IMR-90 (cell line): ENCODE results near the gene IL23A. TPM values are rescaled to one million over a fixed set of nuclear protein-coding genes. Genes with fewer than 3 reads are reported as not detected.

Experiments
- ATAC-seq: fragments of 200-7000 bp; cut with Tn5 transposase; 2 replicates; pipeline ENCODE4 v1.9.1; 2020; ENCODE audit warnings: low read depth, mild to moderate bottlenecking, moderate library complexity
- BruUV-seq: library from RNA; stranded (reverse); fragments of 400-500 nt; replicated peaks from 2 replicates; lab custom pipeline; 2021; lab: Mats Ljungman, UMichigan
- CTCF ChIA-PET: fragments of 300-600 bp; formaldehyde crosslinking; extraction: SDS; loops from one replicate; lab custom pipeline; 2021; ENCODE audit warnings: antibody characterized with exemption; lab: Yijun Ruan, JAX
- POLR2A ChIA-PET: fragments of 300-600 bp; sonication (Branson Sonifier 250); formaldehyde crosslinking; loops from one replicate; lab custom pipeline; 2022; ENCODE audit warnings: antibody characterized with exemption; ENCODE audit not compliant: unreplicated experiment; lab: Charles Lee
- DNase-seq: peaks from one replicate; pipeline ENCODE4 v3.0.0; 2013
- H2AFZ ChIP-seq: replicated peaks from 2 replicates; pipeline ENCODE3; 2013; ENCODE audit warnings: low read length, mild to moderate bottlenecking; ENCODE audit not compliant: poor library complexity
- H2AK5ac ChIP-seq: 2 replicates; pipeline ENCODE4 v1.6.1; 2013; ENCODE audit warnings: low read depth, low read length, inconsistent platforms
- H2AK9ac ChIP-seq: replicated peaks from 2 replicates; pipeline ENCODE3; 2013; ENCODE audit warnings: mild to moderate bottlenecking, low read depth, low read length, moderate library complexity; ENCODE audit not compliant: poor library complexity
- H2BK120ac ChIP-seq: 2 replicates; pipeline ENCODE4 v1.6.1; 2013; ENCODE audit warnings: low read depth, low read length, inconsistent platforms
- H2BK15ac ChIP-seq: 3 replicates; pipeline ENCODE4 v1.6.1; 2013; ENCODE audit warnings: low read depth, low read length, inconsistent platforms
- H2BK20ac ChIP-seq: 2 replicates; pipeline ENCODE4 v1.6.1; 2013; ENCODE audit warnings: low read depth, mild to moderate bottlenecking, inconsistent platforms, low read length, moderate library complexity
- H2BK5ac ChIP-seq: 2 replicates; pipeline ENCODE4 v1.6.1; 2013; ENCODE audit warnings: mild to moderate bottlenecking, low read depth, low read length, inconsistent platforms; ENCODE audit not compliant: poor library complexity, severe bottlenecking
- H3K14ac ChIP-seq: replicated peaks from 2 replicates; pipeline ENCODE4 v1.6.1; 2013; ENCODE audit warnings: low read depth, low read length, inconsistent platforms
- H3K18ac ChIP-seq: 2 replicates; pipeline ENCODE4 v1.6.1; 2013; ENCODE audit warnings: low read depth, low read length, control low read depth
- H3K23ac ChIP-seq: 2 replicates; pipeline ENCODE4 v1.6.1; 2013; ENCODE audit warnings: low read depth, low read length, inconsistent platforms
- H3K27ac ChIP-seq: 2 replicates; pipeline ENCODE4 v1.5.1; 2013; ENCODE audit warnings: mild to moderate bottlenecking, control low read depth, low read length; ENCODE audit not compliant: insufficient read depth
- H3K27me3 ChIP-seq: 2 replicates; pipeline ENCODE4 v1.6.1; 2013; ENCODE audit warnings: low read length; ENCODE audit not compliant: control insufficient read depth, insufficient read depth
- H3K36me3 ChIP-seq: 2 replicates; pipeline ENCODE4 v1.6.1; 2013; ENCODE audit warnings: low read length, mixed read lengths; ENCODE audit not compliant: control insufficient read depth, insufficient read depth
- H3K4ac ChIP-seq: 2 replicates; pipeline ENCODE4 v1.6.1; 2013; ENCODE audit warnings: low read depth, low read length, inconsistent platforms
- H3K4me1 ChIP-seq: 2 replicates; pipeline ENCODE4 v1.6.1; 2013; ENCODE audit warnings: low read length, mixed read lengths; ENCODE audit not compliant: control insufficient read depth, insufficient read depth
- H3K4me2 ChIP-seq: 2 replicates; pipeline ENCODE4 v1.6.1; 2013; ENCODE audit warnings: low read depth, mild to moderate bottlenecking, control low read depth, low read length, moderate library complexity
- H3K4me3 ChIP-seq: 2 replicates; pipeline ENCODE4 v1.5.1; 2013; ENCODE audit warnings: low read depth, mild to moderate bottlenecking, control low read depth, low read length, moderate library complexity; ENCODE audit not compliant: insufficient read depth
- H3K56ac ChIP-seq: 2 replicates; pipeline ENCODE4 v1.6.1; 2013; ENCODE audit warnings: low read length, inconsistent platforms; ENCODE audit not compliant: insufficient read depth; ENCODE audit errors: extremely low read depth
- H3K79me1 ChIP-seq, 2 experiments: 2 replicates each; pipeline ENCODE4 v1.6.1; 2013; ENCODE audit warnings: low read length in 2 of 2, inconsistent platforms in 1 of 2, low read depth in 1 of 2
- H3K9ac ChIP-seq: 2 replicates; pipeline ENCODE4 v1.6.1; 2013; ENCODE audit warnings: low read depth, low read length, control low read depth
- H3K9me1 ChIP-seq: 2 replicates; pipeline ENCODE4 v1.6.1; 2013; ENCODE audit warnings: low read length, inconsistent platforms; ENCODE audit not compliant: insufficient read depth
- H3K9me3 ChIP-seq: 2 replicates; pipeline ENCODE4 v1.6.1; 2013; ENCODE audit warnings: low read length; ENCODE audit not compliant: control insufficient read depth, insufficient read depth
- H4K20me1 ChIP-seq: 2 replicates; pipeline ENCODE4 v1.6.1; 2013; ENCODE audit warnings: low read length, inconsistent platforms; ENCODE audit not compliant: insufficient read depth
- H4K5ac ChIP-seq: 2 replicates; pipeline ENCODE4 v1.6.1; 2013; ENCODE audit warnings: mild to moderate bottlenecking, low read depth, low read length, control low read depth
- H4K8ac ChIP-seq, 2 experiments: 2 replicates each; pipeline ENCODE4 v1.6.1; 2013; ENCODE audit warnings: low read depth in 2 of 2, low read length in 2 of 2, control low read depth in 1 of 2, inconsistent platforms in 1 of 2
- H4K91ac ChIP-seq: 2 replicates; pipeline ENCODE4 v1.6.1; 2013; ENCODE audit warnings: low read depth, low read length, inconsistent platforms; ENCODE audit not compliant: insufficient read depth
- BHLHE40 ChIP-seq: fragments of 150-350 bp; IDR thresholded peaks from 2 replicates; pipeline ENCODE4 v1.6.1; 2016; ENCODE audit warnings: mild to moderate bottlenecking, low read depth, low read length
- CEBPB ChIP-seq: IDR thresholded peaks from 2 replicates; pipeline ENCODE4 v1.6.1; 2012; ENCODE audit warnings: low read depth, low read length, improper control_type of control experiment
- CHD1 ChIP-seq: IDR thresholded peaks from 2 replicates; pipeline ENCODE4 v1.6.1; 2012; ENCODE audit warnings: low read depth, low read length, improper control_type of control experiment
- FOS ChIP-seq: fragments of 150-350 bp; IDR thresholded peaks from 2 replicates; pipeline ENCODE4 v1.6.1; 2016; ENCODE audit warnings: low read depth, low read length
- MAFK ChIP-seq: IDR thresholded peaks from 2 replicates; pipeline ENCODE4 v1.6.1; 2012; ENCODE audit warnings: low read depth, low read length, improper control_type of control experiment
- MAZ ChIP-seq: IDR thresholded peaks from 2 replicates; pipeline ENCODE4 v1.6.1; 2012; ENCODE audit warnings: low read depth, mild to moderate bottlenecking, low read length, improper control_type of control experiment, moderate library complexity, borderline replicate concordance
- MXI1 ChIP-seq: IDR thresholded peaks from 2 replicates; pipeline ENCODE4 v1.6.1; 2012; ENCODE audit warnings: low read depth, mild to moderate bottlenecking, low read length, moderate library complexity, borderline replicate concordance
- NFE2L2 ChIP-seq: fragments of 150-350 bp; IDR thresholded peaks from 2 replicates; pipeline ENCODE4 v1.6.1; 2016; ENCODE audit warnings: low read depth, mild to moderate bottlenecking, low read length
- RAD21 ChIP-seq: IDR thresholded peaks from 2 replicates; pipeline ENCODE4 v1.6.1; 2012; ENCODE audit warnings: low read length, improper control_type of control experiment
- WGBS, 2 experiments: methylation state at CpG; one replicate each; pipeline versions ENCODE4 v1.1.5 to v1.1.7; 2013; ENCODE audit warnings: missing lambda C conversion rate in 2 of 2; ENCODE audit not compliant: insufficient read length in 1 of 2; ENCODE audit errors: extremely low coverage in 2 of 2; 5-methylcytosine and 5-hydroxymethylcytosine counted together
- dilution Hi-C: fragments of 300-500 bp; cut with HindIII; formaldehyde crosslinking; loops from one replicate; pipeline ENCODE4 v1.14.3; 2018; ENCODE audit warnings: low sequenced_read_pairs; ENCODE audit not compliant: unreplicated experiment
- in situ Hi-C: fragments of 300-500 bp; cut with MboI; formaldehyde crosslinking; loops from 3 replicates; pipeline ENCODE4 v1.14.3; 2019; ENCODE audit warnings: low sequenced_read_pairs, inconsistent platforms, mixed read lengths
- intact Hi-C: fragments of 100-400 bp; cut with micrococcal nuclease; formaldehyde crosslinking; loops from 2 replicates; pipeline ENCODE4 v1.10.0; 2022
- polyA plus RNA-seq, 3 experiments: library from polyadenylated mRNA; depleted of rRNA; stranded (reverse); fragments of >200 nt; gene quantifications; 2 replicates each; pipeline ENCODE4 v1.2.3, GENCODE V29; 2012; ENCODE audit warnings: low replicate concordance in 1 of 3
- total RNA-seq: library from RNA; depleted of rRNA; stranded (reverse); fragments of >200 nt; gene quantifications from 2 replicates; pipeline ENCODE4 v1.2.3, GENCODE V29; 2012
- TF ChIP-seq, protein P1 (sequence below): fragments of 150-350 bp; IDR thresholded peaks from 2 replicates; pipeline ENCODE4 v1.6.1; 2017; ENCODE audit warnings: mild to moderate bottlenecking, antibody characterized with exemption, low read length, low read depth

The IL23A gene
- total and polyA plus RNA-seq, 2 of the 4 experiments (the other 2 are of a cell fraction) = 0.55 TPM; not detected in 1

DNA sequence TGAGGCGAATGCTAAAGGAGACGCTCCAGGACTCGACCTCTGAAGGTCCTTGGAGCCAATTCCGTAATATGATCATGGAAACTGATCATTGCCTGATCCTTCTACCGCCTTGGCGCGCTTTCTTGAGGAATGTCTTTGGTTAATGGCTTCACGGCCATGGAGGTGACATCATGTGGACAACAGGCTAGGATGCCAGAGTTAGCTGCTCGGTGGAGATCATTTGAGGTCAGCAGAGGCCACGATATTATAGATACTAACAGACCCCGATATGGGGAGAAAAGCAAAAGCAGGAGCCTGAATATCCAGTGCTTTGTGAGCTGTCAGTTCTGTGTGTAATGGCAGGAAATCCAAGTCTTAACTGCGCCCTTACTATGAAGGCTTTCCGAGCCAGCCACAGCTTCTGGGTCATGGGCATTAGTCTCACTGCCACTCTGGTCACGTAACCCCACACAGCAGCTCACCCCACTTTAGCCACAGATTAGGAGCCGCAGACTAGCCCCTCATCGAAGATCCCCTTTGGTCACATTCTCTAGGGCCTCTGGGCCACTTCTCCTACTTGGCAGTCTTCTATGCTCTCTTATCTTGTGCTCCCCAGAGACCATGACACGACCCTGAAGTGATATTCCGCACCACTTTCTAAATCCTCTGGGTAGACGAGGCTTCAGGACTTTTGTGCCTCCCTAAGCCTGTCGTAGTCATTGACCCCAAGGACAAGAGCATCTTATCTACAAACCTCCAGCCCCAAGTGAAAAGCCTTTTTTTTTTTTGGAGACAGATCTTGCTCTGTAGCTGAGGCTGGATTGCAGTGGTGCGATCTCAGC, 37.8 kb upstream of the IL23A start:
- no TSS peak for BruUV-seq
- Histone ChIP-seq H3K27me3 (no peaks in the 10 kb centered on the region), H4K5ac (peak overlapping the region; percentile 80), H4K91ac (peak overlapping the region; percentile 89), H2BK15ac (peak overlapping the region; percentile 39; the same call in 1 of the 3 replicates), H3K9ac (peak overlapping the region; percentile 69), H3K56ac (peak overlapping the region; percentile 84), H3K9me1 (peaks cover 11% of the 10 kb centered on the region), H2BK20ac (no peak overlapping the region), H2AFZ (peak overlapping the region; percentile 85), H3K36me3 (peaks cover 9% of the 10 kb centered on the region), H3K4me3 (peak overlapping the region; percentile 45), H3K9me3 (no peaks in the 10 kb centered on the region), H3K4me1 (peaks cover 9% of the 10 kb centered on the region; the same call in 1 of the 2 replicates), H2AK9ac (peak overlapping the region; percentile 63), H4K20me1 (peaks cover 11% of the 10 kb centered on the region; the same call in 1 of the 2 replicates), H3K79me1 (peaks cover 17 to 60% of the 10 kb centered on the region in 2 experiments), H3K23ac (peak overlapping the region; percentile 82), H2BK120ac (peak overlapping the region; percentile 38), H4K8ac (peak overlapping the region; percentile 95 to 98), H3K4ac (peak overlapping the region; percentile 92), H3K18ac (peak overlapping the region; percentile 36; the same call in 1 of the 2 replicates), H2AK5ac (peak overlapping the region; percentile 65), H3K27ac (peak overlapping the region; percentile 66), H3K4me2 (peak overlapping the region; percentile 81), H3K14ac (peak overlapping the region; percentile 85), H2BK5ac (peak overlapping the region; percentile 68)
- in situ Hi-C loops = no loop called here
- 45% methylated on average over 12 of the region's 21 CpGs; no CpG with 5 or more reads in 1 of the 2 experiments for WGBS, 2 experiments
- dilution Hi-C loops = no loop called here
- ChIA-PET CTCF (no interaction called here), POLR2A (interaction anchor here (0.6 to 0.7 kb wide), 3 partner anchors 10 to 104 kb away, joined by 3 to 4 read pairs (median 3); no protein-coding TSS in a partner anchor)
- intact Hi-C loops = no loop called here
- DNase-seq (no peak), ATAC-seq (peak; percentile 2)
- TF ChIP-seq, protein P1, sequence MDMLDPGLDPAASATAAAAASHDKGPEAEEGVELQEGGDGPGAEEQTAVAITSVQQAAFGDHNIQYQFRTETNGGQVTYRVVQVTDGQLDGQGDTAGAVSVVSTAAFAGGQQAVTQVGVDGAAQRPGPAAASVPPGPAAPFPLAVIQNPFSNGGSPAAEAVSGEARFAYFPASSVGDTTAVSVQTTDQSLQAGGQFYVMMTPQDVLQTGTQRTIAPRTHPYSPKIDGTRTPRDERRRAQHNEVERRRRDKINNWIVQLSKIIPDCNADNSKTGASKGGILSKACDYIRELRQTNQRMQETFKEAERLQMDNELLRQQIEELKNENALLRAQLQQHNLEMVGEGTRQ = no peak
- TF ChIP-seq CEBPB = no peak
- no peak for TF ChIP-seq MXI1
- no peak for TF ChIP-seq MAFK
- no peak for TF ChIP-seq FOS
- no peak for TF ChIP-seq CHD1
- TF ChIP-seq RAD21 = no peak
- no peak for TF ChIP-seq BHLHE40
- TF ChIP-seq NFE2L2 = no peak
- no peak for TF ChIP-seq MAZ
